ENCODE results near the gene ABAT.
"Not testable (repeated sequence)": the region's sequence is repeated elsewhere in the genome, so short reads cannot be mapped to it uniquely, and the experiment has no call there.

Gene ABAT

DNA sequence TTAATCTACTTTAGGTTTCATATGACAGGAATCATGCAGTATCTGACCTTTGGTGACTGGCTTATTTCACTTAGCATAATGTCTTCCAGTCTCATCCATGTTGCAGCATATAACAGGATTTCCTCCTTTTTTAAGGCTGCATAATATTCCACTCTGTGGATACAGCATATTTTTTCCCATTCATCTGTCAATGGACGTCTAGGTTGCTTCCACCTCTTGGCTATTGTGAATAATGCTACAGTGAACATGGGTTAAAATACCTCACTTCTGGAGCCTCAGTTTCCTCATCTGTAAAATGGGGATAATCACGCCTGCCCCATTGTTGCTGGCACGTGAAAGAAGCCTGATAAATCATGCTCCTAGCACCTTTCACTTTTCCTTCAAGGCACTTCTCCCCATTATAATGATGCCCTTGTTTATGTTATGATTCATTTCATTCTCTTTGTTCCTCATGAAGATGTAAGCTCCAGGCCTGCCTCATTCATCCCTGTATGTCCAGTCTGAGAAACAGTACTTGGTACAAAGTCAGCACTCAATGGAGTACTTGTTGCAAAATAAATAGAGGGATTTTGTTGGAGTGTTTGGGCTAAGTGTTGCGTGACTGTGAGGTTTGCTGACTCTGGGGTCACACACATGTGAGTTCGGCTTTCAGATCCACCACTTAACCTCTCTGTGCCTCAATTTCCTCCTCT, 59.6 kb downstream of the ABAT start:
- H3K4me3 Mint-ChIP-seq = no peak overlapping the region

DNA sequence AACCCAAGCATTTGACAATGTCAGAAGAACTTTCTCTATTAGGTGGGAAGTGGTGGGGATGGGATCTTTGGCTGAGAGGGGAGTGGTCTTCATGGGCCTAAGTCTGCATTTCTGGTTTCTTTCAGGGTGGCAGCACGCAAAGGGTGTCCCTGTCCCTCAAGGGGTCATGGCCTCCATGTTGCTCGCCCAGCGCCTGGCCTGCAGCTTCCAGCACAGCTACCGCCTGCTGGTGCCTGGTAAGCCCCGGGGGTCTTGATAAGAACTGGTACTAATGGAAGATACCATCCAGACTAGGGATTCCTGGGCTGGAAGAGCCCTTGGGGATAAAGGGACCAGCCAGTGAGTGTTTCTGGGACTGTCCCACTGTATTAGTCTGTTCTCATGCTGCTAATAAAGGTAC, 61.2 kb downstream of the ABAT start:
- no peaks in the 10 kb centered on the region for H3K9me3 Mint-ChIP-seq
- H3K27me3 Mint-ChIP-seq = no peaks in the 10 kb centered on the region
- no peak overlapping the region for H3K4me3 Mint-ChIP-seq
- H3K4me1 Mint-ChIP-seq = peaks cover under 1% of the 10 kb centered on the region
- no peak for ATAC-seq
- no peak for DNase-seq
- H3K27ac Mint-ChIP-seq = no peak overlapping the region

More for the DNA sequence above, 59.6 kb downstream of the ABAT start:
- H3K27ac Mint-ChIP-seq = no peak overlapping the region
- no peak for ATAC-seq
- no peak for DNase-seq
- peaks cover 13% of the 10 kb centered on the region for H3K4me1 Mint-ChIP-seq
- H3K9me3 Mint-ChIP-seq = no peaks in the 10 kb centered on the region
- H3K27me3 Mint-ChIP-seq = no peaks in the 10 kb centered on the region

GRCh38 chr16:8736123-8736668, 61.8 kb downstream of the ABAT start:
- Mint-ChIP-seq H3K4me1 (no peaks in the 10 kb centered on the region), H3K9me3 (no peaks in the 10 kb centered on the region), H3K27me3 (no peaks in the 10 kb centered on the region), H3K4me3 (no peak overlapping the region), H3K27ac (no peak overlapping the region)
- DNase-seq (no peak), ATAC-seq (no peak)

DNA sequence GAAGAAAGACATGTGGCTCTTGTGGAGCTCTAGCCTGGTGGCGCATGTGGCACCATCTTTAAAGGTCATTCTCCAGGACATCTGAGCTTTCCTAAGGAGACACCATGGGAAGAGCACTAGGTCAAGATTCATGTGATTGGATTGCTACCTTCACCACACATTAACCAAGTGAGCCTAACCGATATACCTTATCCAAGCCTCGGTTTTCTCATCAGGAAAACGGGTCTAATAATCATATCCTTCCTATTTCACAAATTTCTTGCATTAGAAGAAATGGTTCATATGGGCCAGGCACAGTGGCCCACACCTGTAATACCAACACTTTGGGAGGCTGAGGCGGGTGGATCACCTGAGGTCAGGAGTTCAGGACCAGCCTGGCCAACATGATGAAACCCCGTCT, 64.7 kb downstream of the ABAT start:
- no peaks in the 10 kb centered on the region for H3K27me3 Mint-ChIP-seq
- H3K27ac Mint-ChIP-seq = no peak overlapping the region
- no peak overlapping the region for H3K4me3 Mint-ChIP-seq
- H3K9me3 Mint-ChIP-seq = no peaks in the 10 kb centered on the region
- H3K4me1 Mint-ChIP-seq = no peaks in the 10 kb centered on the region
- DNase-seq (no peak), ATAC-seq (no peak)

GRCh38 chr16:8739989-8740704, 65.7 kb downstream of the ABAT start:
- no peak overlapping the region for H3K4me3 Mint-ChIP-seq
- H3K9me3 Mint-ChIP-seq = no peaks in the 10 kb centered on the region
- ATAC-seq (no peak), DNase-seq (no peak)
- H3K4me1 Mint-ChIP-seq = no peaks in the 10 kb centered on the region
- no peak overlapping the region for H3K27ac Mint-ChIP-seq
- H3K27me3 Mint-ChIP-seq = no peaks in the 10 kb centered on the region

GRCh38 chr16:8740775-8741355, 66.4 kb downstream of the ABAT start:
- Mint-ChIP-seq H3K27me3 (no peaks in the 10 kb centered on the region), H3K4me1 (no peaks in the 10 kb centered on the region), H3K4me3 (no peak overlapping the region), H3K27ac (no peak overlapping the region), H3K9me3 (no peaks in the 10 kb centered on the region)
- DNase-seq (no peak), ATAC-seq (no peak)

GRCh38 chr16:8741636-8742035, 67.2 kb downstream of the ABAT start:
- DNase-seq (no peak), ATAC-seq (no peak)
- H3K4me1 Mint-ChIP-seq = no peaks in the 10 kb centered on the region
- no peak overlapping the region for H3K27ac Mint-ChIP-seq
- H3K4me3 Mint-ChIP-seq = no peak overlapping the region
- no peaks in the 10 kb centered on the region for H3K27me3 Mint-ChIP-seq
- H3K9me3 Mint-ChIP-seq = no peaks in the 10 kb centered on the region

- no peak for ATAC-seq
- Mint-ChIP-seq H3K27ac (no peak overlapping the region), H3K9me3 (no peaks in the 10 kb centered on the region), H3K4me3 (no peak overlapping the region), H3K27me3 (no peaks in the 10 kb centered on the region), H3K4me1 (no peaks in the 10 kb centered on the region)
- DNase-seq = no peak
Observed at GRCh38 chr16:8742068-8742467, 67.7 kb downstream of the ABAT start.

- H3K27ac Mint-ChIP-seq, H3K9me3 Mint-ChIP-seq, DNase-seq, ATAC-seq, H3K4me3 Mint-ChIP-seq, H3K4me1 Mint-ChIP-seq, H3K27me3 Mint-ChIP-seq: not testable (repeated sequence)
Observed at GRCh38 chr16:8748944-8749343, 74.5 kb downstream of the ABAT start.

DNA sequence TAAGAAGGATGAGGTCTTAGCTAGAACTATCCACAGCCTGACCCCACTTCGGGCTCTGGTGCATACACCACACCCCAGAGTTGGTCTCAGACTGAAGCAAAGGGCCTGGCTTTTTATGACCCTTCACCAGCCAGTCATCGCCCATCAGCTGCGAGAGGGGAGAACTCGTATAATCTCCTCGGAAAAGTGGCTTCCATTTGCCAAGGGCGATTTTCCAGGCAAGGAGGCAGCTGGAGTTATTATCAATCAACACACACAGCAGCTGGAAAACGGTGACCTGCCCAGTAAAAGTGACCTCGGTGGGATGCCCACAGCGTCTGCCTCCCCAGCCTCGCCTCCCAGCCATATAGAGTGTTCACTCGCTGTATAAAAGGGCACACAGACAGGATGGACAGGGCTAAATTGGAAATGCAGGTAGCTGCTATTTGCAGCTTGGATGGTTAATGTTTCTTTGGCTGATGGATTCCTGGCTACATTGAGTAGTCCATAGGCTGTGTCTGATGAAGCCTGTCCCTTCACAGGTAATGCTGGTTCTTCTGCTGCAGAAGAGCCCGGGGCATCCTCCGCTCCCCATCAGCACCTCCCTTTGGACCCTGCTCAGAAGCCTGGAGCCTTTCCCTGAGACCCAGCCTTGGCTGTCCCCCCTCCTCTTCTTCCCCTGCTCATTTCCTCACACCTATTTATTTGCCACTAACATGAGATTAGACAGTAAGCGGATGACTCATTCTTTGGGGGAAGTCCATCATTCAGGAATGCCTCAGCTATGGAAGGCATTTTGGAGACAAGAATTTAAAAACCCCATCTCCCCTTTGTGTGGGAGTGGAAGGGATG, 77.3 kb downstream of the ABAT start:
- ATAC-seq = no peak
- DNase-seq = no peak
- Mint-ChIP-seq H3K4me3 (no peak overlapping the region), H3K9me3 (no peaks in the 10 kb centered on the region), H3K27me3 (no peaks in the 10 kb centered on the region), H3K4me1 (no peaks in the 10 kb centered on the region), H3K27ac (no peak overlapping the region)

DNA sequence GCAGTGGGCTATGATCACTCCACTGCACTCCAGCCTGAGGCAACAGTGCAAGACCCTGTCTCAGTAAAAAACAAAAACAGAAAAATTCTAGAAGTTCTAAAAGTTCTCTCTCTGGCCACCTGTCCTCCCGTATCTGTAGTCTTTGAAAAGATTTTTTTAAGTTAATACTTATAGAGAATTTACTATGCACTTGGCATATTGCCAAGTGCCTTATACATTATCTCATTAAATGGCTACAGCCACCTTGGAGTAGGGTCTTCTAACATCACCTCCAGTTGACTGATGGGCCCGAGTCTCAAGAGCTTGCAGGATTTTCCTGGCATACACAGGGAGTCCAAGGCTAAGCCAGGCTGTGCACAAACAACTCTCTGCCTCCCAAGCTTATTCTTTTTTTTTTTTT, 78.3 kb downstream of the ABAT start:
- Mint-ChIP-seq H3K27ac (no peak overlapping the region), H3K27me3 (no peaks in the 10 kb centered on the region), H3K4me1 (no peaks in the 10 kb centered on the region), H3K4me3 (no peak overlapping the region), H3K9me3 (no peaks in the 10 kb centered on the region)
- DNase-seq (no peak), ATAC-seq (no peak)

DNA sequence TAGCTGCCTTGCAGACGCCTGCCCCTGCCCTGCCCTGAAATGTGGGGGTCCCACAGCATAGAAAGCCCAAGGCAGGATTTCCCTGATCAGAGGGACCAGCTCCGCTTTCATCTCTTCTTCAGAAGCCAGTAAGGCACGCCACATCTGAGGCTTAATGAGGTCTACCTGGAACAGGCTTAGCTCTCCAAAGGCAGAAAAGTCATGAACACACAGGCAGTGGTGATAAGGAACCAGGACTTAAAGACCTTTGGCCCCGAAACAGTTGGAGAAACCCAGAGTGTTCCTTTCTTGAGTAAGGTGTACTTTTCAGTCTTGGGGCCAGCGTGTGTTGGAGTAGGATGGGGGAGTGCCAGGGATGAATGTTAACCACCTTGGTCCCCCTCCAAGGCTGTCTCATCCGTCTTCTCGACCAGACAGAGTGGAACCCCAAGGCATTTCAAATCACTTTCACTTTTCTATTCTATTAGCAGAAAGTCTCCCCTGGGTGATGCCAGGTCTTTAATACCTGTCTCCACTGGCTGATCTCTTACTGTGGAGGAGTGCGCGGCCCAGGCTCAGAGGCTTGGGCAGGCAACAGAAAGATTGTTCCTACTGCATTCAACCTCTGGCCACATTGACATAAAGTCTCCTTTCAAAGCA, 79.1 kb downstream of the ABAT start:
- H3K4me1 Mint-ChIP-seq = no peaks in the 10 kb centered on the region
- no peaks in the 10 kb centered on the region for H3K27me3 Mint-ChIP-seq
- no peaks in the 10 kb centered on the region for H3K9me3 Mint-ChIP-seq
- DNase-seq = no peak
- H3K4me3 Mint-ChIP-seq = no peak overlapping the region
- no peak for ATAC-seq
- no peak overlapping the region for H3K27ac Mint-ChIP-seq

DNA sequence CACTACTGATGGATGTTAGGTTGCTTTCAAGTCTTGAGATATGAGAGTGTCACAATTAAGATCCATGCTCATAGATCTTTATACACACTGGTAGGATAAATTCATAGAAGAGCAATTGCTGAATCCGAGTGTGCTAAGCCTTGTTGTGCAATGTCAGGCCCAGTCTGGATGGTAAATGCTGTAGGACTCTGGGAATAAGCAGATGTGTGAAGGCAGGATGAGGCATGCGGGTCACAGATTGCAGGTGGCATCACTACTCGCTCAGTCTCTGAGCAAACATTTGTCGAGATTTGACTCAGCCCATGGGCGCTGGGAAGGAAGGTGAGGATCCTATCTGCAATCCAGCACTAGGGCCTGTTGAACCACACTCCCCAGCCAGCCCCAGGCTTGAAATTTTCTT, 82.3 kb downstream of the ABAT start:
- no peaks in the 10 kb centered on the region for H3K9me3 Mint-ChIP-seq
- H3K4me1 Mint-ChIP-seq = no peaks in the 10 kb centered on the region
- H3K27ac Mint-ChIP-seq = no peak overlapping the region
- ATAC-seq = no peak
- DNase-seq = no peak
- no peaks in the 10 kb centered on the region for H3K27me3 Mint-ChIP-seq
- H3K4me3 Mint-ChIP-seq = no peak overlapping the region

DNA sequence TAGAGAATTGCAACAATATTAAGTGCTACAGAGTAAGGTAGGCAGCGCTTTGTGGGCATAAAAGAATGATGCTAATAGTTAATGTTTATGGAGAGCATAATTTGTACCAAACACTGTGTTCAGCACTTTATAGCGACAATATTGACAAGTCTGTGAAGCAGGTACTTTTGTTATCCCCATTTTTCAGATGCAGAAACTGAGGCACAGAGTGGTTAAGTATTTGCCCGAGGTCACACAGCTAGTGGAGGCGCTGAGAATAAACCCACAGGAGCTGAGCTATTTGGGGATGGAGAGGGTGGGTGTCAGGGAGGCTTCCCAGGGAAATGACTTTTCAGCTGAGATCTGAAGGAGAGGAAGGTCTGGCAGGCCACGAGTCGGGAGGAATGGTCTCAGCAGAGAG, 83.6 kb downstream of the ABAT start:
- Mint-ChIP-seq H3K9me3 (no peaks in the 10 kb centered on the region), H3K27ac (peak overlapping the region in 1 of 2 donors; percentile 20)
- no peak for ATAC-seq

DNA sequence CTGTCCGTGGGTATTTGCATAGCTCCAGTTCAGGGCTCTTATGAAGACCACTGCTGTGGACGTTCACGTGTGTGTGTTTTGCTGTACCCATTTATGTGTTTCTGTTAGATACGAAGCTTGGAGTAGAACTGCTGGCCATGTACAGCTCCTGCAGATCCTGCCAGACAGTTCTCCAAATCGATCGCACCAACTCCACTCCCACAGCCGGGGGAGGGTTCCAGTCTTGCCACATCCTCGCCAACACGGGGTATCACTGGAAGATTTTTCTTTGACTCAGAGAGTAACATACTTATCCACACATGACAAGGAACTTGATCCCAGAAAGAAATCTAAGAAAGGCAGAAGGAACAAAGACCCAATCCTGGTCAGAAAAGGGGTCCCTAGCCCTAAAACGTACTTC, 85.6 kb downstream of the ABAT start:
- DNase-seq = no peak
- H3K4me1 Mint-ChIP-seq = no peaks in the 10 kb centered on the region
- H3K27ac Mint-ChIP-seq = no peak overlapping the region
- H3K27me3 Mint-ChIP-seq = no peaks in the 10 kb centered on the region
- ATAC-seq = no peak
- no peak overlapping the region for H3K4me3 Mint-ChIP-seq
- H3K9me3 Mint-ChIP-seq = no peaks in the 10 kb centered on the region

More for the DNA sequence above, 83.6 kb downstream of the ABAT start:
- DNase-seq = no peak
- H3K27me3 Mint-ChIP-seq = no peaks in the 10 kb centered on the region
- no peaks in the 10 kb centered on the region for H3K4me1 Mint-ChIP-seq
- no peak overlapping the region for H3K4me3 Mint-ChIP-seq

Measured in stimulated activated naive CD8-positive, alpha-beta T cell treated with anti-CD3 and anti-CD28 coated beads, Interleukin-15, amount 100 ng/mL, for 72 hours (primary cell).